Measurements from ENCODE around the gene STK32B.
"Not testable (repeated sequence)": the region's sequence is repeated elsewhere in the genome, so short reads cannot be mapped to it uniquely, and the experiment has no call there.

Gene STK32B

GRCh38 chr4:5277079-5277478 lies 225.8 kb downstream of the STK32B start:
- no peaks in the 10 kb centered on the region for H3K27me3 ChIP-seq (ENCODE audit: insufficient read depth, low read length, poor library complexity, severe bottlenecking)
- no peaks in the 10 kb centered on the region for H3K9me3 ChIP-seq (ENCODE audit: insufficient read depth, low read depth, low read length)
- no peak overlapping the region for H3K9ac ChIP-seq (ENCODE audit: low read depth, low read length, poor library complexity, severe bottlenecking)
- no peaks in the 10 kb centered on the region for H3F3A ChIP-seq (ENCODE audit: low read depth)
- H4K20me1 ChIP-seq (ENCODE audit: insufficient read depth, low read length, poor library complexity, severe bottlenecking): no peaks in the 10 kb centered on the region
- no peak overlapping the region for H3K4me3 ChIP-seq (ENCODE audit: low read length, poor library complexity, severe bottlenecking)
- H3K9me2 ChIP-seq (replicated peaks; ENCODE audit: low read depth, low read length): no peaks in the 10 kb centered on the region
- no peak overlapping the region for H2AFZ ChIP-seq (ENCODE audit: low read length)
- H3K79me2 ChIP-seq (ENCODE audit: insufficient read depth, low read length): no peaks in the 10 kb centered on the region
- H3K4me1 ChIP-seq (ENCODE audit: insufficient read depth, low read length, poor library complexity, severe bottlenecking): no peaks in the 10 kb centered on the region
- H3K36me3 ChIP-seq (ENCODE audit: insufficient read depth, low read length): no peaks in the 10 kb centered on the region
- no peak overlapping the region for H3K4me2 ChIP-seq (ENCODE audit: low read depth, low read length, poor library complexity, severe bottlenecking)
- TF ChIP-seq CTCF (conservative IDR thresholded peaks at IDR 0.05; ENCODE audit: low read length) (no peak), EZH2phosphoT487 (IDR thresholded peaks at IDR 0.05; ENCODE audit: borderline replicate concordance) (no peak)

- Histone ChIP-seq H2AFZ (ENCODE audit: low read length) (no peak overlapping the region), H3K4me2 (ENCODE audit: low read depth, low read length, poor library complexity, severe bottlenecking) (no peak overlapping the region), H3K9me3 (ENCODE audit: insufficient read depth, low read depth, low read length) (no peaks in the 10 kb centered on the region), H3K4me3 (ENCODE audit: low read length, poor library complexity, severe bottlenecking) (no peak overlapping the region), H3F3A (ENCODE audit: low read depth) (no peaks in the 10 kb centered on the region), H3K36me3 (ENCODE audit: insufficient read depth, low read length) (no peaks in the 10 kb centered on the region), H3K27me3 (ENCODE audit: insufficient read depth, low read length, poor library complexity, severe bottlenecking) (no peaks in the 10 kb centered on the region), H4K20me1 (ENCODE audit: insufficient read depth, low read length, poor library complexity, severe bottlenecking) (no peaks in the 10 kb centered on the region), H3K79me2 (ENCODE audit: insufficient read depth, low read length) (no peaks in the 10 kb centered on the region), H3K9ac (ENCODE audit: low read depth, low read length, poor library complexity, severe bottlenecking) (no peak overlapping the region), H3K9me2 (replicated peaks; ENCODE audit: low read depth, low read length) (no peaks in the 10 kb centered on the region), H3K4me1 (ENCODE audit: insufficient read depth, low read length, poor library complexity, severe bottlenecking) (no peaks in the 10 kb centered on the region)
- no peak for TF ChIP-seq EZH2phosphoT487 (IDR thresholded peaks at IDR 0.05; ENCODE audit: borderline replicate concordance)
- TF ChIP-seq CTCF (conservative IDR thresholded peaks at IDR 0.05; ENCODE audit: low read length): no peak
Measured at GRCh38 chr4:5278213-5278612, 226.9 kb downstream of the STK32B start.

- not testable (repeated sequence) for H3K79me2 ChIP-seq (ENCODE audit: insufficient read depth, low read length); H3K4me2 ChIP-seq (ENCODE audit: low read depth, low read length, poor library complexity, severe bottlenecking); H4K20me1 ChIP-seq (ENCODE audit: insufficient read depth, low read length, poor library complexity, severe bottlenecking); H3K9ac ChIP-seq (ENCODE audit: low read depth, low read length, poor library complexity, severe bottlenecking); H3K27me3 ChIP-seq (ENCODE audit: insufficient read depth, low read length, poor library complexity, severe bottlenecking); H3K4me3 ChIP-seq (ENCODE audit: low read length, poor library complexity, severe bottlenecking); H3K4me1 ChIP-seq (ENCODE audit: insufficient read depth, low read length, poor library complexity, severe bottlenecking); H3K36me3 ChIP-seq (ENCODE audit: insufficient read depth, low read length); H2AFZ ChIP-seq (ENCODE audit: low read length); H3F3A ChIP-seq (ENCODE audit: low read depth); H3K9me3 ChIP-seq (ENCODE audit: insufficient read depth, low read depth, low read length); H3K9me2 ChIP-seq (replicated peaks; ENCODE audit: low read depth, low read length)
Measured at GRCh38 chr4:5280069-5280468, 228.8 kb downstream of the STK32B start.

GRCh38 chr4:5280828-5281227 lies 229.5 kb downstream of the STK32B start:
- Histone ChIP-seq H3K4me1 (ENCODE audit: insufficient read depth, low read length, poor library complexity, severe bottlenecking) (no peaks in the 10 kb centered on the region), H3K4me2 (ENCODE audit: low read depth, low read length, poor library complexity, severe bottlenecking) (no peak overlapping the region), H3K27me3 (ENCODE audit: insufficient read depth, low read length, poor library complexity, severe bottlenecking) (no peaks in the 10 kb centered on the region), H3F3A (ENCODE audit: low read depth) (no peaks in the 10 kb centered on the region), H3K9me3 (ENCODE audit: insufficient read depth, low read depth, low read length) (no peaks in the 10 kb centered on the region), H3K9me2 (replicated peaks; ENCODE audit: low read depth, low read length) (no peaks in the 10 kb centered on the region), H4K20me1 (ENCODE audit: insufficient read depth, low read length, poor library complexity, severe bottlenecking) (no peaks in the 10 kb centered on the region), H3K4me3 (ENCODE audit: low read length, poor library complexity, severe bottlenecking) (no peak overlapping the region), H2AFZ (ENCODE audit: low read length) (no peak overlapping the region), H3K36me3 (ENCODE audit: insufficient read depth, low read length) (no peaks in the 10 kb centered on the region), H3K79me2 (ENCODE audit: insufficient read depth, low read length) (no peaks in the 10 kb centered on the region), H3K9ac (ENCODE audit: low read depth, low read length, poor library complexity, severe bottlenecking) (no peak overlapping the region)
- TF ChIP-seq EZH2phosphoT487 (IDR thresholded peaks at IDR 0.05; ENCODE audit: borderline replicate concordance) (no peak), CTCF (conservative IDR thresholded peaks at IDR 0.05; ENCODE audit: low read length) (no peak)

Data from Loucy (cell line).